Measurements from ENCODE around the gene HCN4.

Gene HCN4

GRCh38 chr15:73286311-73286710 lies 82.4 kb downstream of the HCN4 start:
- no peak for DNase-seq

- no peak for DNase-seq
Observed at GRCh38 chr15:73284090-73284716, 84.6 kb downstream of the HCN4 start.

GRCh38 chr15:73283366-73283962 lies 85.3 kb downstream of the HCN4 start:
- DNase-seq, result no peak

GRCh38 chr15:73282567-73283365 lies 86.0 kb downstream of the HCN4 start:
- no peak for DNase-seq

GRCh38 chr15:73275862-73276261 lies 92.9 kb downstream of the HCN4 start:
- DNase-seq, result no peak

GRCh38 chr15:73273181-73274002 lies 95.4 kb downstream of the HCN4 start:
- peak; percentile 24 to 41 for DNase-seq

GRCh38 chr15:73270366-73271097 lies 98.2 kb downstream of the HCN4 start:
- DNase-seq, result no peak
